Fibroblast of skin of left quadriceps (primary cell): ENCODE results near the gene GFAP.

Source experiments
- DNase-seq, 2 experiments: peaks; one replicate each; pipeline ENCODE4 v3.0.0-alpha.2; 2013; ENCODE audit warnings: low read depth in 2 of 2

GFAP gene

GRCh38 chr17:44902135-44902760, 13.1 kb downstream of the GFAP start:
- no peak for DNase-seq

- no peak for DNase-seq
Observed at GRCh38 chr17:44901411-44901921, 13.8 kb downstream of the GFAP start.

GRCh38 chr17:44900894-44901293, 14.4 kb downstream of the GFAP start:
- peak in 1 of 2 experiments; percentile 34 for DNase-seq

GRCh38 chr17:44899074-44899782, 16.1 kb downstream of the GFAP start, which contains the start of gene EFTUD2:
Gene EFTUD2, minus strand, starts transcription at chr17:44899445. Its CDS starts 4,924 bp downstream, at chr17:44894521.
- peak; percentile 71 to 74 for DNase-seq

- DNase-seq = no peak
Observed at GRCh38 chr17:44898768-44899073, 16.6 kb downstream of the GFAP start.

- no peak for DNase-seq
Observed at GRCh38 chr17:44894642-44895041, 20.7 kb downstream of the GFAP start.

- DNase-seq = no peak
Observed at GRCh38 chr17:44892250-44892649, 23.1 kb downstream of the GFAP start.

GRCh38 chr17:44889003-44889402, 26.3 kb downstream of the GFAP start:
- DNase-seq = no peak

- no peak for DNase-seq
Observed at GRCh38 chr17:44887971-44888954, 27.0 kb downstream of the GFAP start.

GRCh38 chr17:44887016-44887415, 28.3 kb downstream of the GFAP start:
- DNase-seq = no peak

GRCh38 chr17:44884941-44885340, 30.4 kb downstream of the GFAP start:
- DNase-seq = no peak

- no peak for DNase-seq
Observed at GRCh38 chr17:44881145-44881544, 34.2 kb downstream of the GFAP start.

- DNase-seq = no peak
Observed at GRCh38 chr17:44880062-44880461, 35.2 kb downstream of the GFAP start.

GRCh38 chr17:44879376-44879775, 35.9 kb downstream of the GFAP start:
- no peak for DNase-seq

GRCh38 chr17:44878627-44879221, 36.6 kb downstream of the GFAP start:
- no peak for DNase-seq

- DNase-seq = no peak
Observed at GRCh38 chr17:44877121-44877520, 38.2 kb downstream of the GFAP start.

- DNase-seq = no peak
Observed at GRCh38 chr17:44875761-44876160, 39.5 kb downstream of the GFAP start.

- no peak for DNase-seq
Observed at GRCh38 chr17:44872131-44872768, 43.0 kb downstream of the GFAP start.

- DNase-seq = no peak
Observed at GRCh38 chr17:44871556-44871955, 43.7 kb downstream of the GFAP start.

- peak in 1 of 2 experiments; percentile 5 for DNase-seq
Observed at GRCh38 chr17:44867841-44868240, 47.5 kb downstream of the GFAP start.

- DNase-seq = peak; percentile 81 to 84
Observed at GRCh38 chr17:44865931-44866330, 49.4 kb downstream of the GFAP start.
